GM12878 (cell line): ENCODE results near the gene AVEN. TPM values are rescaled to one million over a fixed set of nuclear protein-coding genes. Genes with fewer than 3 reads are reported as not detected.

Source experiments
- ATAC-seq: fragments of 200-7000 bp; cut with Tn5 transposase; 3 replicates; pipeline ENCODE4 v1.9.1; 2020; ENCODE audit warnings: mild to moderate bottlenecking, moderate library complexity
- BruUV-seq: library from RNA; stranded (reverse); fragments of 400-500 nt; replicated peaks from 2 replicates; lab custom pipeline; 2021; lab: Mats Ljungman, UMichigan
- CTCF ChIA-PET: fragments of 300-600 bp; sonication (Branson Sonifier 250); formaldehyde crosslinking; extraction: SDS; loops from one replicate; lab custom pipeline; 2021; ENCODE audit warnings: inconsistent platforms; lab: Yijun Ruan, JAX
- POLR2A ChIA-PET: fragments of 350-600 bp; formaldehyde crosslinking; extraction: SDS; loops from one replicate; lab custom pipeline; 2021; ENCODE audit warnings: inconsistent platforms; lab: Charles Lee
- RAD21 ChIA-PET: fragments of 300-600 bp; sonication (Branson Sonifier 250); formaldehyde crosslinking; loops from one replicate; lab custom pipeline; 2023; ENCODE audit warnings: antibody characterized with exemption; ENCODE audit not compliant: unreplicated experiment; lab: Charles Lee
- SMC1A ChIA-PET: fragments of 300-600 bp; sonication (Branson Sonifier 250); formaldehyde crosslinking; loops from one replicate; lab custom pipeline; 2023; ENCODE audit not compliant: unreplicated experiment, uncharacterized antibody; lab: Charles Lee
- DNase-seq: peaks from one replicate; pipeline ENCODE4 v3.0.0-alpha.2; 2011; ENCODE audit warnings: low read depth, low spot score
- FAIRE-seq: peaks from 3 replicates; lab custom pipeline; 2011; peaks lifted over from hg19 to GRCh38; lab: Jason Lieb, UNC
- H2AFZ ChIP-seq: 2 replicates; pipeline ENCODE4 v1.6.0; 2011; ENCODE audit warnings: low read depth, low read length, control low read depth; ENCODE audit not compliant: control insufficient read depth
- H3K27ac ChIP-seq: 2 replicates; pipeline ENCODE4 v1.5.1; 2011; ENCODE audit warnings: control low read depth; ENCODE audit not compliant: control insufficient read depth, insufficient read depth
- H3K27me3 ChIP-seq, 2 experiments: replicated peaks in 1 of 2; 2 replicates each; pipeline versions ENCODE4 v1.6.0 to v1.6.1; 2011; ENCODE audit warnings: low read length in 1 of 2; ENCODE audit not compliant: control insufficient read depth in 2 of 2, insufficient read depth in 2 of 2
- H3K36me3 ChIP-seq, 2 experiments: 2 replicates each; pipeline ENCODE4 v1.5.1; 2011; ENCODE audit warnings: low read length in 1 of 2; ENCODE audit not compliant: control insufficient read depth in 2 of 2, insufficient read depth in 2 of 2
- H3K4me1 ChIP-seq: 2 replicates; pipeline ENCODE4 v1.6.1; 2011; ENCODE audit warnings: mild to moderate bottlenecking, low read length, moderate library complexity, mixed read lengths; ENCODE audit not compliant: control insufficient read depth, insufficient read depth
- H3K4me2 ChIP-seq: 2 replicates; pipeline ENCODE4 v1.6.0; 2011; ENCODE audit warnings: control low read depth; ENCODE audit not compliant: control insufficient read depth, insufficient read depth
- H3K4me3 ChIP-seq: fragments of 200-600 bp; sonication (generic); 2 replicates; pipeline ENCODE4 v1.5.1; 2016
- H3K79me2 ChIP-seq: 2 replicates; pipeline ENCODE4 v1.6.0; 2011; ENCODE audit warnings: low read length; ENCODE audit not compliant: control insufficient read depth, insufficient read depth
- H3K9ac ChIP-seq: 2 replicates; pipeline ENCODE4 v1.8.0; 2011; ENCODE audit warnings: low read length, control low read depth, mixed read lengths; ENCODE audit not compliant: control insufficient read depth, insufficient read depth
- H3K9me3 ChIP-seq: replicated peaks from 3 replicates; pipeline ENCODE4 v1.5.1; 2011; ENCODE audit warnings: mild to moderate bottlenecking, low read length; ENCODE audit not compliant: control insufficient read depth, insufficient read depth
- H4K20me1 ChIP-seq: 2 replicates; pipeline ENCODE4 v1.6.0; 2011; ENCODE audit not compliant: control insufficient read depth, insufficient read depth
- CHD4 ChIP-seq: fragments of 200-600 bp; sonication (generic); IDR thresholded peaks from 2 replicates; pipeline ENCODE4 v1.6.1; 2016; ENCODE audit warnings: mild to moderate bottlenecking
- FOXM1 ChIP-seq: IDR thresholded peaks from 2 replicates; pipeline ENCODE4 v1.6.1; 2012; ENCODE audit warnings: low read depth, mild to moderate bottlenecking, inconsistent platforms, low read length, moderate library complexity
- NFYA ChIP-seq: IDR thresholded peaks from 2 replicates; pipeline ENCODE4 v1.6.1; 2011; ENCODE audit warnings: low read depth, mild to moderate bottlenecking, low read length, improper control_type of control experiment, borderline replicate concordance
- SPI1 ChIP-seq: IDR thresholded peaks from 2 replicates; pipeline ENCODE4 v1.6.1; 2011; ENCODE audit warnings: low read depth, mild to moderate bottlenecking, low read length, moderate library complexity, borderline replicate concordance; ENCODE audit not compliant: insufficient read depth
- SRF ChIP-seq, 2 experiments: IDR thresholded peaks; 2 replicates each; pipeline ENCODE4 v1.6.1; 2011; ENCODE audit warnings: low read depth in 2 of 2, low read length in 2 of 2, mild to moderate bottlenecking in 1 of 2, moderate library complexity in 1 of 2
- STAT3 ChIP-seq: IDR thresholded peaks from 2 replicates; pipeline ENCODE4 v1.6.1; 2011; ENCODE audit warnings: low read depth, low read length, improper control_type of control experiment
- ZNF207 ChIP-seq: fragments of 450-650 bp; IDR thresholded peaks from 2 replicates; pipeline ENCODE4 v1.6.1; 2014; ENCODE audit warnings: antibody characterized with exemption, mild to moderate bottlenecking, borderline replicate concordance
- ZNF687 ChIP-seq: fragments of 450-650 bp; IDR thresholded peaks from 2 replicates; pipeline ENCODE4 v1.6.1; 2017; ENCODE audit warnings: mild to moderate bottlenecking, moderate library complexity
- WGBS: methylation state at CpG from one replicate; pipeline ENCODE4 v1.1.6; 2016; ENCODE audit warnings: low lambda C conversion rate; ENCODE audit not compliant: insufficient replicate concordance, insufficient coverage; ENCODE audit errors: missing lambda C conversion rate; 5-methylcytosine and 5-hydroxymethylcytosine counted together
- in situ Hi-C: fragments of 300-500 bp; cut with MboI; formaldehyde crosslinking; loops from 9 replicates; pipeline ENCODE4 v1.14.3; 2018; ENCODE audit warnings: mixed read lengths
- intact Hi-C: fragments of 100-400 bp; cut with micrococcal nuclease; formaldehyde crosslinking; loops from one replicate; pipeline ENCODE4 v1.14.2; 2022; ENCODE audit not compliant: unreplicated experiment
- polyA plus RNA-seq, 11 experiments: library from polyadenylated mRNA; depleted of rRNA in 4 of 11; unstranded in 6 of 11; stranded (reverse) in 5 of 11; fragments of >200 nt; fragmentation: Nextera tagmentation in 4 of 11; fragmentation: Illumina TruSeq in 1 of 11; extraction: Ambion mirVana in 4 of 11; extraction: Trizol in 1 of 11; gene quantifications; 1 replicate in 1 of 11; 2 replicates in 10 of 11; pipeline versions ENCODE4 v1.2.1 to v1.2.3, GENCODE V29; 2011 to 2016; ENCODE audit warnings: inconsistent platforms in 2 of 11, missing spikeins in 2 of 11, low read depth in 1 of 11
- total RNA-seq, 4 experiments: library from RNA; depleted of rRNA in 3 of 4; stranded (reverse); fragments of >200 nt in 3 of 4; fragmentation: Illumina TruSeq in 1 of 4; extraction: Trizol in 1 of 4; gene quantifications; 2 replicates each; pipeline versions ENCODE4 v1.2.1 to v1.2.3, GENCODE V29; 2013 to 2021
- TF ChIP-seq, protein P1 (sequence below): IDR thresholded peaks from 2 replicates; pipeline ENCODE4 v1.6.1; 2012; ENCODE audit warnings: improper control_type of control experiment, low read depth, low read length; ENCODE audit not compliant: insufficient replicate concordance
- TF ChIP-seq, protein P2 (sequence below): IDR thresholded peaks from 2 replicates; pipeline ENCODE4 v1.6.1; 2011; ENCODE audit warnings: borderline replicate concordance, low read depth, mild to moderate bottlenecking, moderate library complexity, mixed read lengths, low read length; ENCODE audit not compliant: insufficient read depth; ENCODE audit errors: extremely low read length

Gene AVEN
- total and polyA plus RNA-seq, 10 of the 15 experiments (the other 5 are each of a cell fraction or from before 2014, with no cell fraction given), result 1.4 to 15.1 (median 10.5) TPM

- SMC1A ChIA-PET, result no interaction called here
- POLR2A ChIA-PET, result no interaction called here
- ATAC-seq, result no peak
- Histone ChIP-seq H3K4me1 (no peaks in the 10 kb centered on the region), H3K27ac (no peak overlapping the region), H3K4me2 (no peak overlapping the region), H3K36me3 (no peaks in the 10 kb centered on the region), H3K9ac (no peak overlapping the region), H3K27me3 (no peaks in the 10 kb centered on the region; a peak in 1 of 4 replicates), H4K20me1 (no peaks in the 10 kb centered on the region), H3K4me3 (no peak overlapping the region), H3K79me2 (no peaks in the 10 kb centered on the region), H3K9me3 (no peaks in the 10 kb centered on the region), H2AFZ (no peak overlapping the region)
- RAD21 ChIA-PET, result no interaction called here
- TF ChIP-seq, protein P1, sequence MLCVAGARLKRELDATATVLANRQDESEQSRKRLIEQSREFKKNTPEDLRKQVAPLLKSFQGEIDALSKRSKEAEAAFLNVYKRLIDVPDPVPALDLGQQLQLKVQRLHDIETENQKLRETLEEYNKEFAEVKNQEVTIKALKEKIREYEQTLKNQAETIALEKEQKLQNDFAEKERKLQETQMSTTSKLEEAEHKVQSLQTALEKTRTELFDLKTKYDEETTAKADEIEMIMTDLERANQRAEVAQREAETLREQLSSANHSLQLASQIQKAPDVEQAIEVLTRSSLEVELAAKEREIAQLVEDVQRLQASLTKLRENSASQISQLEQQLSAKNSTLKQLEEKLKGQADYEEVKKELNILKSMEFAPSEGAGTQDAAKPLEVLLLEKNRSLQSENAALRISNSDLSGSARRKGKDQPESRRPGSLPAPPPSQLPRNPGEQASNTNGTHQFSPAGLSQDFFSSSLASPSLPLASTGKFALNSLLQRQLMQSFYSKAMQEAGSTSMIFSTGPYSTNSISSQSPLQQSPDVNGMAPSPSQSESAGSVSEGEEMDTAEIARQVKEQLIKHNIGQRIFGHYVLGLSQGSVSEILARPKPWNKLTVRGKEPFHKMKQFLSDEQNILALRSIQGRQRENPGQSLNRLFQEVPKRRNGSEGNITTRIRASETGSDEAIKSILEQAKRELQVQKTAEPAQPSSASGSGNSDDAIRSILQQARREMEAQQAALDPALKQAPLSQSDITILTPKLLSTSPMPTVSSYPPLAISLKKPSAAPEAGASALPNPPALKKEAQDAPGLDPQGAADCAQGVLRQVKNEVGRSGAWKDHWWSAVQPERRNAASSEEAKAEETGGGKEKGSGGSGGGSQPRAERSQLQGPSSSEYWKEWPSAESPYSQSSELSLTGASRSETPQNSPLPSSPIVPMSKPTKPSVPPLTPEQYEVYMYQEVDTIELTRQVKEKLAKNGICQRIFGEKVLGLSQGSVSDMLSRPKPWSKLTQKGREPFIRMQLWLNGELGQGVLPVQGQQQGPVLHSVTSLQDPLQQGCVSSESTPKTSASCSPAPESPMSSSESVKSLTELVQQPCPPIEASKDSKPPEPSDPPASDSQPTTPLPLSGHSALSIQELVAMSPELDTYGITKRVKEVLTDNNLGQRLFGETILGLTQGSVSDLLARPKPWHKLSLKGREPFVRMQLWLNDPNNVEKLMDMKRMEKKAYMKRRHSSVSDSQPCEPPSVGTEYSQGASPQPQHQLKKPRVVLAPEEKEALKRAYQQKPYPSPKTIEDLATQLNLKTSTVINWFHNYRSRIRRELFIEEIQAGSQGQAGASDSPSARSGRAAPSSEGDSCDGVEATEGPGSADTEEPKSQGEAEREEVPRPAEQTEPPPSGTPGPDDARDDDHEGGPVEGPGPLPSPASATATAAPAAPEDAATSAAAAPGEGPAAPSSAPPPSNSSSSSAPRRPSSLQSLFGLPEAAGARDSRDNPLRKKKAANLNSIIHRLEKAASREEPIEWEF, result no peak
- no peak for TF ChIP-seq STAT3
- no peak for TF ChIP-seq ZNF687
- TF ChIP-seq, protein P2, sequence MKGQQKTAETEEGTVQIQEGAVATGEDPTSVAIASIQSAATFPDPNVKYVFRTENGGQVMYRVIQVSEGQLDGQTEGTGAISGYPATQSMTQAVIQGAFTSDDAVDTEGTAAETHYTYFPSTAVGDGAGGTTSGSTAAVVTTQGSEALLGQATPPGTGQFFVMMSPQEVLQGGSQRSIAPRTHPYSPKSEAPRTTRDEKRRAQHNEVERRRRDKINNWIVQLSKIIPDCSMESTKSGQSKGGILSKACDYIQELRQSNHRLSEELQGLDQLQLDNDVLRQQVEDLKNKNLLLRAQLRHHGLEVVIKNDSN, result no peak
- TF ChIP-seq FOXM1, result no peak
- no peak for TF ChIP-seq CHD4
- no peak for TF ChIP-seq ZNF207
- no peak for TF ChIP-seq SRF (IDR thresholded peaks at IDR 0.05; ENCODE audit: low read depth in 2 of 2, low read length in 2 of 2)
- no peak for TF ChIP-seq NFYA
- no peak for TF ChIP-seq SPI1
- CTCF ChIA-PET, result no interaction called here
- WGBS, result 78% methylated on average over 5 of the region's 8 CpGs
- intact Hi-C loops, result loop anchor here (5.0 kb wide), 1 partner anchor 48 kb away; no protein-coding TSS in a partner anchor
- in situ Hi-C loops, result no loop called here
- BruUV-seq, result no TSS peak
- FAIRE-seq, result no peak
- DNase-seq, result no peak
Measured at GRCh38 chr15:33825453-33825852, 213.6 kb downstream of the AVEN start.
